ENCODE results near the gene PRKRA.
"Not testable (repeated sequence)": the region's sequence is repeated elsewhere in the genome, so short reads cannot be mapped to it uniquely, and the experiment has no call there.

PRKRA gene

DNA sequence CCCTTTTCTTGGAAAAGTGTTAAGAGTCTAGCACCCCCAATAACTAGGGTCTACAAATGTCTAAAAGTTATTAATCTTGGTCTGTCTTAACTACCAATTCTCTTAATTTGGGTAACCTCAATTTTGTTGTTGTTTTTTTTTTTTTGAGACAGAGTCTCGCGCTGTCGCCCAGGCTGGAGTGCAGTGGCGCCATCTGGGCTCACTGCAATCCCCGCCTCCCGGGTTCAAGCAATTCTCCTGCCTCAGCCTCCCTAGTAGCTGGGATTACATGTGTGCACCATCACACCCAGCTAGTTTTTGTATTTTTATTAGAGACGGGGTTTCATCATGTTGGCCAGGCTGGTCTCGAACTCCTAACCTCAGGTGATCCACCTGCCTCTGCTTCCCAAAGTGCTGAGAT lies 38.5 kb downstream of the PRKRA start:
- not testable (repeated sequence) for DNase-seq

DNA sequence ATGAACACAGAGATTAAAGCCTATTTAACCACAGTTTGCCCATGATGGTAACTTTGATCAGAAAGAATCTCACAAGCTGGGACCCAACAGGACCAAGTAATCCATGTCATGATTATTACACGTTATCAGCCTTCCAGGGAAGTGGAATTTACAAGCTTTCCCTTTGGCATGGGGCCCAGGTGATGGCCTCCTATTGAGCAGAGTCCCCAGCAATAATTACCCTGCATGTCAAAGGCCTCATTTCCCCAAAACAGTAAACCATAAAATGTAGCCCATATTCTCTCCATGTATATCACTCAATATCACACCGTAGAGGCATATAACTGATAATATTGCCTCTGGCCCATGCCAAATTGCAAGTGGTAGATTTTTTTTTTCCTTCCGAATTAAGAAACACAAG lies 38.9 kb downstream of the PRKRA start:
- DNase-seq: no peak

DNA sequence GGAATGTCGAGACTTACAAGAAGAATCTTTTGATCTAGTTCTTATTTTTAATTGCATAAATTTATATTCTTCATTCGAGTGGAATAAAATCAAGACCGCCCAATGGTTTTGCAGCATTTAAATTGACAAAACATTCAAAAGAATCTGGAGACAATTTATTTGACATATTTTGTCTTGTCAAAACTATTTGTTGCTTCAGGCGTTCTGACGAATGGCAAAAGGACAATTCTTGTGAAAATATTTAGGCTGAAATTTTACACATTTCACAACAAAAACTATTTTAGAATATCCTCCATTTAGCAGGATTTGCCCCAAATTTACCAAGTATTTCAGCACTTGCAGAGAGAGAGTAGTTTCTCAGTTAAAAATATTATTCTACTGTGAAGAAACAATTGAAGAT lies 41.7 kb downstream of the PRKRA start:
- DNase-seq: no peak

DNA sequence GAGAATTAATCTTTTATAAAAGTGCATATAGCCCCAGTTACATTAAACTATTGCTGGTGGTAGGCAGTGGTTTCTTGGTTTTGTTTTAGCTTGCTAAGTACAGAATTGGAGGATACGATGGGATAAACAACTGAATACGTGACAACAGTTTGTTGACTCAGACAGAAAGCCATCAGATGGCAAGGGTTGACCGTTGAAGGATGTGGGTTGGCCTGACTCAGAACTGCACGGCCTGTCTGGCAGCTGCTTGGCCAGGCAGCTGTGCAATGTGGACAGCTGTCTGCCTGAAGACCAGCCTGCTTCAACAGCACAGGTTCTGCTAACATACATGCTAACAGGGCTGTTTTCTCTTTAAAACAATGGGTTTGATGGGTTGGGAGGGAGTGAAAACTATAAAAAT lies 46.6 kb downstream of the PRKRA start:
- no peak for DNase-seq

- no peak for DNase-seq
These were observed 47.2 kb downstream of the PRKRA start for GRCh38 chr2:178403671-178404306.

- no peak for DNase-seq
These were observed 49.0 kb downstream of the PRKRA start for GRCh38 chr2:178401994-178402437.

DNA sequence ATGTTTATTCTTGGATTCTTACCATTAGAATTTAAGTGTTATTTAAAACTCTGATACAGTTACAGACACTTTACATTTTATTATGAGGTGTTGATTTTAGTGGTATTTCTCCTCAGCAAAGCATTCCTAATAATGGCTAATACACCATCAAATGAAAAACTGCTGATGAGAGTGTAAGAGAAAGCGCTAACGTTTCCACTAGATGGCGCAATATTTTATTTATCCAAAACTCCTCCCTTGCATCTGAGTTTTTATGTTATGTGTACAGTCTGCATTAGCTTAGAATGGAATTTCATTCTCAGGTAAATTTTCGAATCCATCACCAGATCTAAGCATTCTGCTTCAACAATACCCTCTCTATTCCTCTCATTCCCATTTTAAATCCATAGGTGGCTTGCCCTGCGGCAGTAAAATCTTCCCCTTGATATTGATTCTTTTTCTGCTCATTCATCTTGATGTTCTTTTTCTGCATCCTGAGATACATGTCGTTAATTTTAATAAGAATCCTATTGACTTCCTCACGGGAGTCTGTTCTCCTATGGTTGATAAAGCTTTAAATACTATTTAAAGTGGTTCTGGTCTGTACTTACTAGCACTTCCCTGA lies 53.9 kb downstream of the PRKRA start:
- peak in 1 of 2 experiments; percentile 25 for DNase-seq

GRCh38 chr2:178395941-178396570 lies 54.9 kb downstream of the PRKRA start:
- no peak for DNase-seq

- no peak for DNase-seq
These were observed 55.7 kb downstream of the PRKRA start for GRCh38 chr2:178395295-178395694.

DNA sequence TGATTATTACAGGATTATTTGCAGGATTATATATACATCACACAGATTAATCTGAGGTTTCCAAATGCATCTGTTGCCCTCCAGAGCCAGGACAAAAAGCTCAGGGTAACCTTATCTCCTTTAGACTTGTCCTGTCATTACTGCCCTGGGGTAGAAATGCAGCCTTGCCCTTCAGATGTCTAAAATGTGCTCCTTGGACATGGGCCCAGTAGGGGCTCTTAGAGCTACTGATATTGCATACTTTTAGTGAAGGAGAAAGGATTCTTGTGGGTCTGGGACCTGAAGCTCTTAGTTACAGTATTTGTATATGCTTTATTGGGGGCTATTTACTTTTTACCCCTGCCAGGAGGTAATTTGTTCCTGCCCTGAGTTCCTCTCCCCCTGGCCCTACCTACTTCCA lies 56.1 kb downstream of the PRKRA start:
- no peak for DNase-seq

DNA sequence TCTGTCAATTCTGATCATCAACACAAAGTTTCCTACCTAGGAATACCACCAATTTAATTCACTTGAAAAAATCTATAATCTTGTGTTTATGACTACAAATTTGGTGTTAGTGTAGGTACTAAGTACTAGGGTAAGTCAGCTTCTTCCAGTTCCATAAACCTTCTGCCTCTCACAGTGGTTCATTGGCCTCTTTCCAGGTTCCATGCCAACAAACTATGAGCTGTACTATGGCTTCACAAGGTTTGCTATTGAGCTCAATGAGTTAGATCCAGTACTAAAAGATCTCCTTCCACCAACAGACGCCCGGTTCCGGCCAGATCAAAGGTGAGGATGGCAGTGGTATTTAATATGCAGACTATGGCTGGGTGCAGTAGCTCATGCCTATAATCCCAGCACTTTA lies 58.8 kb downstream of the PRKRA start:
- DNase-seq: no peak

DNA sequence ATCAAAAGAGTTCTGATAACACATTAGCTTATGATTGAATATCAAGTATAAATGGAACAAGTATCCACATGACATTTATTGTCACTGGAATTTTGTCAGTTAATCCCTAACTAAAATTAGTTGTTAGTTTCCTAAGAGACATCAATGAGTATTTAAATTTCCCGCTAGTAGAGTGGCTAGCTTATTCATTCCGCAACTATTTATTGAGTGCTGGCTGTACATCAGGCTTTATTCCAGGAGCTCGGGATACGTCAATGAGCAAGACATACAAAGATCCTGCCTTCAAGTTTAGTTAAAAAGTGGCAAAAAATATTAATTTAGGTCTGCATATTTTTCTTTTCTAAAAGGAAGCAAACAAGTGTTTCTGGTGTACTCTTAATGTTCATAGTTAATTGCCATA lies 59.3 kb downstream of the PRKRA start:
- DNase-seq: no peak

DNA sequence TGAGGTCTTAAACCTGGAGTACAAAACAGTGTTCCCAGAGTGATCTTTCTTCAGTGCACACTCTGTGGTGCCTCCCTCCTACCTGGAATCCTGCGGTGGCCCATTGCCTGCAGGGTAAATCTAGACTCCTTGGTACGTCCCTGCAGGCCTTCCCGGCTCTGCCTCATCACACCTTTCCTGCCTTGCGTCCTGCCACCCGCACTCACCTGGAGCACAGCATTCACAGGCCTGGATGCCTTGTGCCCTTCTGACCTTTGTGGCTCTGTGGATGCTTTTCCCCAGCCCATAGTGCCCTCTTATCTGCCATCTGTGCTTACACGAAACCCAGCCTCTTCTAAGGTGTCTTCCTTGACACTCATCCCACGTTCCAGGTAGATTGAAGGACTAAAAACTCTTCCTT lies 62.7 kb downstream of the PRKRA start:
- DNase-seq: no peak

DNA sequence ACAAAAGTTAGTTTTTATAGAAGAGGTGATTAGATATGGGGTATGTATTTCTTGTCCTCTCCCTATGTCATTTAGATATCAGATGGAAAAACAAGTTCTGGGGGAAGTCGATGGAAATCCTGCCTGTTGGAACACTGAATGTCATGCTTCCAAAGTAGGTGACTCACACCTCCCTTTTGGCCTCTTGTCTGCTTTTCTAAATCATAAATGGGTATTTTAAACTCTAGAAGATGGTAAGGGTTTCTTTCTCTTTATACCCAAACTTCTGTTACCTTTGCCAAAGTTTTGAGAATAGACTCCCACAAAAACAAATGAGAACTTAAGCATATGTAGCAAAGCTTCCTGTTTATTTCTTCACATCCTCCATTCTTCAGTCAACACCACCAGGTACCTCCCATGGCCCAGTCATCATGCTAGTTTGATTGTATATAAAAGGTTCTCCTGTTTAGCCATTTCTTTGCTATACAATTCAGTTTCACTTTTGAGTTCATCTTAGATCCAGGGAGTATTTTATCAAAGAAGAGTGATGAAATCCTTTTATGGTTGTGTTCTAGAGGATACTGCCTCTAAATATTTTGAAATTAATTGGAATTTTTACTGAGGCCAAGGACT lies 63.9 kb downstream of the PRKRA start:
- DNase-seq: no peak

- no peak for DNase-seq
These were observed 65.3 kb downstream of the PRKRA start for GRCh38 chr2:178385595-178386148.

DNA sequence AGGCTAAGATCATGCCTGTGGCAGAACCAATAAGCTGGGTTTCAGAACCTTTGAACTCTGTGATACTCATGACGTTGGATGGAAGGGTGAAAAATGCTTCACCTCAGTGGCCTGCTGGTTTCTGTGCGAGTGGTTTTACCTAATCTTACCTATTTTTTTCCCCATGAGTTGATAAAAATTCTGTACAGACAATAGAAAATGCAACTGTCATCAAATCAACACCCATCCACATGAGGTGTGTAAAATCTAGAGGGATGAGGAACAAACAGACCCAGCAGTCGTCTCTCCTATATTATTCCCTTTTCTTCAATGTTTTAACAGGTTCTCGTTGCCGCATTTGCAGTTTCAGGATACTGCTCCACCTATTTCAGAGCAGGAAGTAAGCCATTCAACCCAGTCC lies 67.3 kb downstream of the PRKRA start:
- DNase-seq: no peak

Measured in NCI-H1930 (cell line).